Memory B cell (primary cell): Measurements from ENCODE around the gene RCAN3.
"Not testable (repeated sequence)": the region's sequence is repeated elsewhere in the genome, so short reads cannot be mapped to it uniquely, and the experiment has no call there.

Experiments used
- ATAC-seq: fragments of 150-1000 bp; cut with Tn5 transposase; 2 replicates; pipeline ENCODE4 v1.10.0; 2021; ENCODE audit warnings: low read depth, mild to moderate bottlenecking, moderate library complexity
- DNase-seq, 2 donors: peaks; one replicate each; pipeline ENCODE4 v3.0.0; 2022; ENCODE audit warnings: low spot score in 2 of 2
- H3K27ac Mint-ChIP-seq: one replicate; pipeline ENCODE4 v1.8.0; 2022; ENCODE audit warnings: mild to moderate bottlenecking, moderate library complexity, mixed read lengths
- H3K27me3 Mint-ChIP-seq: one replicate; pipeline ENCODE4 v1.8.0; 2022; ENCODE audit warnings: mixed read lengths
- H3K36me3 Mint-ChIP-seq: one replicate; pipeline ENCODE4 v1.8.0; 2022; ENCODE audit warnings: mild to moderate bottlenecking, mixed read lengths
- H3K4me1 Mint-ChIP-seq: one replicate; pipeline ENCODE4 v1.8.0; 2022; ENCODE audit warnings: mixed read lengths
- H3K4me3 Mint-ChIP-seq: one replicate; pipeline ENCODE4 v1.8.0; 2022; ENCODE audit warnings: mild to moderate bottlenecking, moderate library complexity, mixed read lengths
- H3K9me3 Mint-ChIP-seq: one replicate; pipeline ENCODE4 v1.8.0; 2022; ENCODE audit warnings: mixed read lengths

The RCAN3 gene

DNA sequence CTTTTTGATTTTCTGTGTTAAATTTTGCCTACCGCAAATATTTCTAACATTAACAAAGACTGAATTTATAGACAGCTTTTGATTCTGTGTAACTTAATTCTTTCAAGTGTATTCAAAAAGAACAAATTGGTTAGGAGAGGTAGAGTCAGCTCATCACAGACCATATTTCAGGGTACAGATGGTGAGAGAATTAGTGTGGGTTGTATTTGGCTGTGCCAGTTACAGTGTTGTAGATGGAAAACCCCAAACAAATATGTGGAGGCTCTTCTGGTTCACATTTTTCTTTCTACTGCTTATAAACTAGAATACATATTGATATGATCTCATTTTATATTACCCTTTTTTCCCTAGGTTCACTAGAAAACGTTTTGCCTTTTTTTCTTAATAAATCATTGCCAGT, 11.1 kb downstream of the RCAN3 start:
- peaks cover 13% of the 10 kb centered on the region for H3K36me3 Mint-ChIP-seq
- peaks cover 6% of the 10 kb centered on the region for H3K4me1 Mint-ChIP-seq
- no peaks in the 10 kb centered on the region for H3K27me3 Mint-ChIP-seq

DNA sequence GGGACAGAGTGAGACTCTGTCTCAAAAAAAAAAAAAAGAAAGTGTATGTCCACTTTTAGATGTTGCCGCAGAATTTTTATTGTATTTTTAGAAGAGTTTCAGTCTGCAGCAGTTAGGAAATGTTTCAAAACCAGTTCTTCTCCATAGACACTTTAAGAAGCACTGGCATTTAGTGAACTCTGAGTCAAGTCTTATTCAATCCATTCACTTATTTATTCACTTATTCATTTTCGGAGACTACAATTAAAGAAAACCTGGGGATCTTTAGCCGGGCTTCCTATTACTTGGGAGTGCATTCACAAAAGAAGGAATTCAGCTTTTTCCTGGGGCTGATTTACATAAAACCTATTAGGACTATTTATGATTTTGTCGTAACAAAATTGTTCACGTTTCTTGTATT, 12.3 kb downstream of the RCAN3 start:
- DNase-seq (no peak), ATAC-seq (no peak)
- Mint-ChIP-seq H3K9me3 (no peaks in the 10 kb centered on the region), H3K4me3 (no peak overlapping the region), H3K27me3 (no peaks in the 10 kb centered on the region), H3K27ac (no peak overlapping the region), H3K36me3 (peaks cover 17% of the 10 kb centered on the region), H3K4me1 (peaks cover 6% of the 10 kb centered on the region)

More for the DNA sequence above, 11.1 kb downstream of the RCAN3 start:
- Mint-ChIP-seq H3K4me3 (no peak overlapping the region), H3K9me3 (no peaks in the 10 kb centered on the region), H3K27ac (no peak overlapping the region)
- DNase-seq (no peak), ATAC-seq (no peak)

DNA sequence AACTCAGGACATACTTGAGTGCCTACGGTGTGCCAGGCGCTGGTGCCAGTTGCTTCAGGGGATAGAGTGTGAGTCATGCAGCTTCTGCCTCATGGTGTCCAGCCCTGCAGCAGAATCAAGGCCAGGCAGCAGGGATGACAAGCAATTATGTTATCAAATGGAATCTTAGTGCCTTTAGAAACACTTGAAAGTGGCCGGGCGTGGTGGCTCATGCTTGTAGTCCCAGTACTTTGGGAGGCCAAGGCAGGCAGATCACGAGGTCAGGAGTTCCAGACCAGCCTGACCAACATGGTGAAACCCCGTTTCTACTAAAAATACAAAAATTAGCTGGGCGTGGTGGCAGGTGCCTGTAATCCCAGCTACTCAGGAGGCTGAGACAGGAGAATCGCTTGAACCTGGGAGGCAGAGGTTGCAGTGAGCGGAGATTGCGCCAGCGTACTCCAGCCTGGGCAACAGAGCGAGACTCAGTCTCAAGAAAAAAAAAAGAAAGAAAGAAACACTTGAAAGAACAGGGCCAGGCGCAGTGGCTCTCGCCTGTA, 13.1 kb downstream of the RCAN3 start:
- H3K4me1 Mint-ChIP-seq, H3K4me3 Mint-ChIP-seq, H3K27me3 Mint-ChIP-seq: not testable (repeated sequence)

DNA sequence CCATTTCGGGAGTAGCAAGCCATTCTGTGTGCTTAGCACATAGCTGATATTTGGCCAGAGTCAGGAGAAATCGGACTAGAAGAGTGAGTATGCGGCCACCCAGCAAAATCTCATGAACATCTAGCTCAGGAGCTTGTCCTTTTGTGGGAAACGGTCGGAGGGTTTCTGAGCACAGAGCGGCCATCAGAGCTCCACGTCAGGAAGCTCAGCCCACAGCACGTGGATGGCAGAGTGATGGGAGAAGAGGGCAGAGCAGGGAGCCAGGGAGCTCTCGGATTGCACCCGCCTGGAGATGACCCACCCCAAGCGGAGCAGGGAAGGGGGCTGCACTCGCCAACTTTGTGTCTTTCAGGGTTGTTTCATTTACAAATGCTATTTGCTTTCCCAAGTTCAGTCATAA, 13.9 kb downstream of the RCAN3 start:
- DNase-seq (no peak), ATAC-seq (no peak)
- H3K9me3 Mint-ChIP-seq, result peaks cover 3% of the 10 kb centered on the region
- peaks cover 22% of the 10 kb centered on the region for H3K36me3 Mint-ChIP-seq
- no peaks in the 10 kb centered on the region for H3K27me3 Mint-ChIP-seq
- peaks cover 6% of the 10 kb centered on the region for H3K4me1 Mint-ChIP-seq
- H3K27ac Mint-ChIP-seq, result no peak overlapping the region
- no peak overlapping the region for H3K4me3 Mint-ChIP-seq

More for the DNA sequence above, 13.1 kb downstream of the RCAN3 start:
- H3K36me3 Mint-ChIP-seq, result peaks cover 22% of the 10 kb centered on the region
- H3K27ac Mint-ChIP-seq, result peak overlapping the region; percentile 42
- not testable (repeated sequence) for DNase-seq, H3K9me3 Mint-ChIP-seq, ATAC-seq

DNA sequence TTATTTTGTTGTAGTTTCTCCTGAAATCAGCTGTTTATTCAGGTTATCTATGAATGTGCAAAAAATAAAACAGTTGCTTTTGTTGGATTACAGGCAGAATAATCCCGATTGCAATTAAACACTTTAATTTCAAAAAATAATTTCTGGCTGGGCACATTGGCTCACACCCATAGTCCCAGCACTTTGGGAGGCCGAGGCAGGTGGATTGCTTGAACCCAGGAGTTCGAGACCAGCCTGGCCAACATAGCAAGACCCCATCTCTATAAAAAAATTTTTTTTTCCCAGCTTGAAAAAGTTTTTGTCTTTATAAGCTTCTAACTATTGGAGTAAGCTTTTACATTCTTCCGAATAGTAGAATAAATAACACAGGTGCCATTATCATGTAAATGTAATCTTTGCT, 15.3 kb downstream of the RCAN3 start:
- no peak overlapping the region for H3K4me3 Mint-ChIP-seq
- peaks cover 3% of the 10 kb centered on the region for H3K9me3 Mint-ChIP-seq
- ATAC-seq (no peak), DNase-seq (no peak)
- no peak overlapping the region for H3K27ac Mint-ChIP-seq
- peaks cover 23% of the 10 kb centered on the region for H3K36me3 Mint-ChIP-seq
- peaks cover 3% of the 10 kb centered on the region for H3K4me1 Mint-ChIP-seq
- H3K27me3 Mint-ChIP-seq, result no peaks in the 10 kb centered on the region

DNA sequence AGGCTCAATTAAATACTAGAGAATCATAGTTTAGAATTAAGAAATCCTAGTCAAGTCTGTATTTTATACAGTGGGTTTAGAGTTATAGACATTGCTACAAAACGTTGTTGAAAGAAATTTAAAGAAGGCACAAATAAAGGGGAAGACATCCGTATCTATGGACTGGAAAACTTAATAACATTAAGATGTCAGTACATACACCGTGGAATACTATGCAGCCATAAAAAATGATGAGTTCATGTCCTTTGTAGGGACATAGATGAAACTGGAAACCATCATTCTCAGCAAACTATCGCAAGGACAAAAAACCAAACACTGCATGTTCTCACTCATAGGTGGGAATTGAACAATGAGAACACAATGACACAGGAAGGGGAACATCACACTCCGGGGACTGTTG, 17.6 kb downstream of the RCAN3 start:
- H3K36me3 Mint-ChIP-seq, result peaks cover 25% of the 10 kb centered on the region
- not testable (repeated sequence) for H3K27me3 Mint-ChIP-seq, ATAC-seq, H3K4me3 Mint-ChIP-seq, H3K4me1 Mint-ChIP-seq, H3K9me3 Mint-ChIP-seq, H3K27ac Mint-ChIP-seq, DNase-seq

DNA sequence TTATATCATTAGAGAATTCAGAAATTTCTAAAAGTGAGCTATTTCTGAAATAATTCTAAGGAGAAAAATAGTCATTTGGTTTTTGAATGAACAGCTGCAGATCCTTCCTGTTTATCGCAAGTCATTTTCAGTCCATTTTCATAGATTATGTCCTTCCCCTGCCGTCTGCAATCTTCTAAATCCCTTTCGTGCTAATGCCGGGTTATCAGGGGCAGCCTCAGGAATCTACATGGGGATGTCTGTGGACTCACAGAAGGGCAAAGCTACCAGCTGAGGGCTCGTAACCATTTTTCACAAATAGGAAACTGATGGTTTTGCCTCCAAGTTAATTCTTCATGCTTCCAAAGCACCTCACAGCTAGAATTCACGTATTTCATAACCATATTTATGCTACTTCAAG, 23.0 kb downstream of the RCAN3 start:
- Mint-ChIP-seq H3K4me3 (no peak overlapping the region), H3K9me3 (no peaks in the 10 kb centered on the region), H3K4me1 (peaks cover 3% of the 10 kb centered on the region), H3K27ac (no peak overlapping the region), H3K27me3 (no peaks in the 10 kb centered on the region), H3K36me3 (peaks cover 9% of the 10 kb centered on the region)
- DNase-seq (no peak), ATAC-seq (no peak)

DNA sequence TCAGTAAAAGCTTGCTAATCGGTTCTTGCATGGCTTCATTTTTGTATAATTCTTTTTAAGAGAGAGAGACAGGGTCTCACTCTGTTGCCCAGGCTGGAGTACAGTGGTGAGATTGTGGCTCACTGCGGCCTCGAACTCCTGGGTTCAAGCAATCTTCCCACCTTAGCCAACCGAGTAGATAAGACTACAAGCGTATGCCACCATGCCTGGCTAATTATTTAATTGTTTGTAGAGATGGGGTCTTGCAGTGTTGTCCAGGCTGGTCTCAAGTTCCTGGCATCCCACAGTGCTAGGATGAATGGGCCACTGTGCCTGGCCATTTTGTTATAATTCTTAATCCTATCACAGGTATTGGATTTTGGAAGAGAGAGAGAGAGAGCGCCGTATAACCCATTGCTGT, 23.4 kb downstream of the RCAN3 start:
- Mint-ChIP-seq H3K4me3 (no peak overlapping the region), H3K36me3 (peaks cover 7% of the 10 kb centered on the region), H3K27ac (no peak overlapping the region), H3K27me3 (no peaks in the 10 kb centered on the region), H3K4me1 (peaks cover 3% of the 10 kb centered on the region), H3K9me3 (no peaks in the 10 kb centered on the region)
- ATAC-seq (no peak), DNase-seq (no peak)

DNA sequence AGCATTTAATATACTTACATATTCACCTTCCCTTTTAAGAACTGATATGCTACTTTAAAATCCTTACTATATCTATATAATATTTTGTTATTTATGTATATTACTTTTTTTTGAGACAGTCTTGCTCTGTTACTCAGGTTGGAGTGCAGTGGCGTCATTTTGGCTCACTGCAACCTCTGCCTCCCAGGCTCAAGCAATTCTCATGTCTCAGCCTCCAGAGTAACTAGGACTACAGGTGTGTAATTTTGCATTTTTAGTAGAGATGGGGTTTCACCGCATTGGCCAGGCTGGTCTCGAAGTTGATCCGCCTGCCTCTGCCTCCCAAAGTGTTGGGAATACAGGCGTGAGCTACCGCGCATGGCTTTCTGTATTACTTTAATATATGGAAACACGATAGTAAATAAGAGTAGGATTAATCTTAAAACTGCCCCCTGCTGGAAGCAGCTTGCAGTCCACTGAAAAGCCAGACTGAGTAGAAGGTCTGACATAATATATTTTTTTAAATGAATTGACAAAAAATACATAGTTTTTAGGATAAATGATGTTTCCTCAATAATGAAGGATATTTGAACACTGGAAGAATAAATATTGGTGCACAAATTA, 24.4 kb downstream of the RCAN3 start:
- no peaks in the 10 kb centered on the region for H3K27me3 Mint-ChIP-seq
- peaks cover 12% of the 10 kb centered on the region for H3K36me3 Mint-ChIP-seq
- ATAC-seq (peak; percentile 45), DNase-seq (peak in 1 of 2 donors; percentile 9)
- H3K27ac Mint-ChIP-seq, result no peak overlapping the region
- H3K4me3 Mint-ChIP-seq, result no peak overlapping the region
- H3K4me1 Mint-ChIP-seq, result peaks cover 3% of the 10 kb centered on the region
- H3K9me3 Mint-ChIP-seq, result no peaks in the 10 kb centered on the region

DNA sequence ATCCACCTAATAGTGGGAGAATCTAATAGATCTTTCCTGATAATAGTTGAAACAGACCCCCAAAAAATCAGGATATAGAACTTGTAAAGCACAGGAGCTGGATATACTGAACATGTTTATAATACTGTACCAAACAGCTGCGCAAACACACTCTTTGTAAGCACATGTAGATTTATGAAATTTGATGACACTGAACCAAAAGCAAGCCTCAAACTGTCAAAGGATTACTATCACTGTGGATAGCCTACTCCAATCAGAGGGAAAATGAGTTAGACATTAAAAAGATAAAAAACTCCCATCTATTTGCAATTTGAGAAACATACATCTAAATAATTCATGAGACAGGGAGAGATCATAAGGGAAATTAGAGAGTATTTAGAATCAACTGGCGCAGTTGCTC, 26.1 kb downstream of the RCAN3 start:
- Mint-ChIP-seq H3K27me3 (no peaks in the 10 kb centered on the region), H3K4me3 (no peak overlapping the region), H3K4me1 (peaks cover 5% of the 10 kb centered on the region), H3K27ac (peak overlapping the region; percentile 64), H3K9me3 (no peaks in the 10 kb centered on the region), H3K36me3 (peaks cover 14% of the 10 kb centered on the region)
- ATAC-seq (no peak), DNase-seq (no peak)

DNA sequence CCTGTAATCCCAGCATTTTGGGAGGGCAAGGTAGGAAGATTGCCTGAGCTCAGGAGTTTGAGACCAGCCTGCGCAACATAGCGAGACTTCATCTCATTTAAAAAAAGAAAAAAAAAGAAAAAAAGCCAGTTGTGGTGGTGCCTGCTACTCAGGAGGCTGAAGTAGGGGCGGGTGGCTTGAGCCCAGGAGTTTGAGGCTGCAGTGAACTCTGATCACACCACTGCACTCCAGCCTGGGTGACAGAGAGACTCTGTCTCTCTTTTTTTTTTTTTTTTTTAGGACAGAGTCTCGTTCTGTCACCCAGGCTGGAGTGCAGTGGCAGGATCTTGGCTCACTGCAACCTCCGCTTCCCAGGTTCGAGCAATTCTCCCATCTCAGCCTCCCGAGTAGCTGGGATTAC, 26.7 kb downstream of the RCAN3 start:
- not testable (repeated sequence) for H3K9me3 Mint-ChIP-seq, H3K27ac Mint-ChIP-seq, H3K4me3 Mint-ChIP-seq, ATAC-seq, DNase-seq, H3K27me3 Mint-ChIP-seq
- Mint-ChIP-seq H3K36me3 (peaks cover 16% of the 10 kb centered on the region), H3K4me1 (peaks cover 10% of the 10 kb centered on the region)

DNA sequence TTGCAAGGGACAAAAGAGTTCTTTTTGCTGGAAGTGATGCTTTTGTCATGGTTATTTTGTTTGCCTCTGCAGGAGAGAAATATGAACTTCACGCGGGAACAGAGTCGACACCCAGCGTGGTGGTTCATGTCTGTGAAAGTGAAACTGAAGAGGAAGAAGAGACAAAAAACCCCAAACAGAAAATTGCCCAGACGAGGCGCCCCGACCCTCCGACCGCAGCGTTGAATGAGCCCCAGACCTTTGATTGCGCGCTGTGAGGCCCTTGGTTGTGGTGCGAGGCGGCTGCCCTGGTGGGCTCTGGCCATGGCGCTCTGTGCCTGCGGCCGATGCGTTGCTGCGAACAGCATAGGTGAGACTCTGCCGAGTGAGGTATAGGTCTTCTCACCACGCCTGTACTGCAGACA, 32.4 kb downstream of the RCAN3 start:
- DNase-seq, result peak; percentile 60 to 64
- Mint-ChIP-seq H3K27me3 (no peaks in the 10 kb centered on the region), H3K4me1 (peaks cover 35% of the 10 kb centered on the region), H3K36me3 (peaks cover 10% of the 10 kb centered on the region), H3K27ac (peak overlapping the region; percentile 94), H3K4me3 (peak overlapping the region; percentile 88), H3K9me3 (no peaks in the 10 kb centered on the region)
- peak; percentile 81 for ATAC-seq

DNA sequence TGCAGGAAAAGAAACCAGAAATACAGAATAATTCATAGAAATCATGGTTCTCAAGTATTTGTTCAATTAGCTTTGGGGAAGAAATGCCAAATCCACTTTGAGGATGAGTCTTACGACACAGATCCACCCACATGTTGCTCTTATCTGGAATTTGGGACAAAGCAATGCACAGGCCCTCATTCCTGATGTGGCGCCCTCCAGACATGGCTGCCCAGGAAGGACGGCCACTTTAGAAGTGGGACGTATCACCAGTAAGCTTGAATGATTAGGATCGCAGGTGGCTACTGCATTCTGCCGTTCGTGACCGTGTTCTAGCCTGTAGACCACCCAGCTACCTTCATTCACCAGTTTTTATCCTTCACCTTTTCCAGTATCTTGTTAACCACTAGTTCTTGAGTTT, 33.1 kb downstream of the RCAN3 start:
- Mint-ChIP-seq H3K27me3 (no peaks in the 10 kb centered on the region), H3K4me1 (peaks cover 42% of the 10 kb centered on the region), H3K27ac (peak overlapping the region; percentile 94), H3K4me3 (peak overlapping the region; percentile 80), H3K9me3 (no peaks in the 10 kb centered on the region), H3K36me3 (peaks cover 10% of the 10 kb centered on the region)
- DNase-seq, result no peak
- ATAC-seq, result no peak

DNA sequence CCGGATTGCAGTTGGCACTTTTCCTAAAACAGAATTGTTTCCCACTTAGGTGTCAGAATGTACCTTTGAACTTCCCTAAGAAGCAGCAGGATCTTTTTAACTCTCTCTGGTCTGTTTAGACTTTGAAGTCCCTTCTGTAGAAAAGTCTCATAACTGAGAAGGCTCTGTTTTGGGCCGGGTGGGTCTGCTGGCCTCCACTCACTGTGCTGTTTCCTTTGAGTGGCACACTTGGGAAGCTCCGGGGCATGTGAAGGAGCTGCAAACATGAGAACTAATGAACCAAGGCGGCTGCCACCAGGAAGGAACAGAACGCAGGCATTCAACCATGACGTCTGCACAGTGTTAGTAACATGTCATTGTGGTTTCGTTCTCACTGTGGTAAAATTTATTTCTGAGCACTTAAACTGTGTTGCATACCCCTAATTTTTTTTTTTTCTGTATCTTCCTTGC, 33.8 kb downstream of the RCAN3 start:
- Mint-ChIP-seq H3K4me1 (peaks cover 46% of the 10 kb centered on the region), H3K27ac (peak overlapping the region; percentile 94), H3K9me3 (no peaks in the 10 kb centered on the region), H3K27me3 (no peaks in the 10 kb centered on the region), H3K36me3 (peaks cover 10% of the 10 kb centered on the region), H3K4me3 (peak overlapping the region; percentile 80)
- DNase-seq (peak; percentile 51 to 55), ATAC-seq (peak; percentile 79)
